CD8-positive, alpha-beta memory T cell (primary cell): ENCODE results near the gene ZNF831. TPM values are rescaled to one million over a fixed set of nuclear protein-coding genes. Genes with fewer than 3 reads are reported as not detected.

Experiments
- CTCF ChIA-PET: fragments of 350-600 bp; sonication (Branson Sonifier 250); formaldehyde crosslinking; loops from one replicate; lab custom pipeline; 2021; ENCODE audit warnings: antibody characterized with exemption; lab: Charles Lee
- POLR2A ChIA-PET: fragments of 350-600 bp; sonication (Branson Sonifier 250); formaldehyde crosslinking; loops from one replicate; lab custom pipeline; 2021; ENCODE audit warnings: antibody characterized with exemption; lab: Charles Lee
- DNase-seq, 5 donors: peaks; one replicate each; pipeline versions ENCODE4 v3.0.0 to v3.0.0-alpha.2; 2020 to 2022; ENCODE audit warnings: mixed read lengths in 1 of 5
- H3K27ac ChIP-seq: one replicate; pipeline ENCODE4 v1.7.0; 2013; ENCODE audit warnings: low read depth, mild to moderate bottlenecking, low read length, moderate library complexity
- H3K27me3 ChIP-seq: 2 replicates; pipeline ENCODE4 v1.7.0; 2013; ENCODE audit warnings: low read length, mild to moderate bottlenecking; ENCODE audit not compliant: insufficient read depth, poor library complexity, severe bottlenecking
- H3K36me3 ChIP-seq: 2 replicates; pipeline ENCODE4 v1.7.0; 2013; ENCODE audit warnings: mild to moderate bottlenecking, low read length, moderate library complexity; ENCODE audit not compliant: insufficient read depth
- H3K4me1 ChIP-seq: 2 replicates; pipeline ENCODE4 v1.7.0; 2013; ENCODE audit warnings: mild to moderate bottlenecking, low read length, moderate library complexity; ENCODE audit not compliant: insufficient read depth
- H3K4me3 ChIP-seq: 2 replicates; pipeline ENCODE4 v1.7.0; 2013; ENCODE audit warnings: mild to moderate bottlenecking, low read length
- H3K9me3 ChIP-seq: 2 replicates; pipeline ENCODE4 v1.7.0; 2013; ENCODE audit warnings: mild to moderate bottlenecking, low read length
- H3K27ac Mint-ChIP-seq, 8 donors: one replicate each; pipeline ENCODE4 v1.8.0; 2020 to 2021; ENCODE audit warnings: mixed read lengths in 8 of 8, mild to moderate bottlenecking in 6 of 8, inconsistent platforms in 3 of 8, moderate library complexity in 3 of 8
- H3K27me3 Mint-ChIP-seq, 2 donors: one replicate each; pipeline ENCODE4 v1.8.0; 2020 to 2021; ENCODE audit warnings: mixed read lengths in 2 of 2, mild to moderate bottlenecking in 1 of 2, moderate library complexity in 1 of 2
- H3K36me3 Mint-ChIP-seq, 3 donors: one replicate each; pipeline ENCODE4 v1.8.0; 2020 to 2021; ENCODE audit warnings: mixed read lengths in 3 of 3, inconsistent platforms in 1 of 3, mild to moderate bottlenecking in 1 of 3
- H3K4me1 Mint-ChIP-seq, 3 donors: one replicate each; pipeline ENCODE4 v1.8.0; 2020 to 2021; ENCODE audit warnings: mixed read lengths in 3 of 3, inconsistent platforms in 1 of 3, mild to moderate bottlenecking in 1 of 3
- H3K4me3 Mint-ChIP-seq, 7 donors: one replicate each; pipeline ENCODE4 v1.8.0; 2020 to 2021; ENCODE audit warnings: mixed read lengths in 7 of 7, mild to moderate bottlenecking in 6 of 7, moderate library complexity in 4 of 7, inconsistent platforms in 2 of 7
- H3K9me3 Mint-ChIP-seq, 5 donors: one replicate each; pipeline ENCODE4 v1.8.0; 2020 to 2022; ENCODE audit warnings: mixed read lengths in 5 of 5, mild to moderate bottlenecking in 3 of 5, moderate library complexity in 2 of 5, inconsistent platforms in 1 of 5
- polyA plus RNA-seq: library from polyadenylated mRNA; unstranded; fragments of 300-500 nt; fragmentation: Illumina TruSeq; gene quantifications from one replicate; pipeline ENCODE4 v1.2.3, GENCODE V29; 2021
- total RNA-seq, 2 experiments: library from RNA; stranded (reverse); gene quantifications; one replicate each; pipeline ENCODE4 v1.2.3, GENCODE V29; 2021

The ZNF831 gene
- total and polyA plus RNA-seq, 3 experiments from 2014 or later = 6.4 to 12.1 (median 6.9) TPM

- Mint-ChIP-seq H3K36me3 (no peaks in the 10 kb centered on the region), H3K27me3 (no peaks in the 10 kb centered on the region), H3K9me3 (no peaks in the 10 kb centered on the region), H3K4me3 (no peak overlapping the region), H3K4me1 (peaks cover 6 to 16% (median 9%) of the 10 kb centered on the region in 3 donors), H3K27ac (no peak overlapping the region)
- no peak for DNase-seq
- Histone ChIP-seq H3K4me3 (no peak overlapping the region), H3K4me1 (no peaks in the 10 kb centered on the region), H3K36me3 (no peaks in the 10 kb centered on the region), H3K9me3 (no peaks in the 10 kb centered on the region), H3K27ac (no peak overlapping the region), H3K27me3 (no peaks in the 10 kb centered on the region)
- ChIA-PET CTCF (no interaction called here), POLR2A (no interaction called here)
Observed at GRCh38 chr20:59131551-59132285, 31.9 kb upstream of the ZNF831 start.

- H3K4me3 Mint-ChIP-seq = no peak overlapping the region
- H3K4me1 ChIP-seq = no peaks in the 10 kb centered on the region
- H3K27me3 ChIP-seq = no peaks in the 10 kb centered on the region
- DNase-seq = no peak
- ChIA-PET CTCF (no interaction called here), POLR2A (no interaction called here)
- H3K36me3 Mint-ChIP-seq = no peaks in the 10 kb centered on the region
- no peak overlapping the region for H3K4me3 ChIP-seq
- H3K27ac Mint-ChIP-seq = peak overlapping the region in 1 of 8 donors; percentile 64
- H3K9me3 ChIP-seq = no peaks in the 10 kb centered on the region
- peaks cover 2 to 28% (median 10%) of the 10 kb centered on the region in 3 donors for H3K4me1 Mint-ChIP-seq
- no peaks in the 10 kb centered on the region for H3K27me3 Mint-ChIP-seq
- H3K27ac ChIP-seq = no peak overlapping the region
- no peaks in the 10 kb centered on the region for H3K9me3 Mint-ChIP-seq
- no peaks in the 10 kb centered on the region for H3K36me3 ChIP-seq
Observed at GRCh38 chr20:59134182-59134581, 29.4 kb upstream of the ZNF831 start.

GRCh38 chr20:59135093-59135492, 28.5 kb upstream of the ZNF831 start:
- no peaks in the 10 kb centered on the region for H3K27me3 Mint-ChIP-seq
- peaks cover 2% of the 10 kb centered on the region for H3K4me1 ChIP-seq
- H3K4me1 Mint-ChIP-seq = peaks cover 3 to 32% (median 15%) of the 10 kb centered on the region in 3 donors
- no peak overlapping the region for H3K27ac ChIP-seq
- H3K9me3 Mint-ChIP-seq = no peaks in the 10 kb centered on the region
- no peak overlapping the region for H3K27ac Mint-ChIP-seq
- DNase-seq = no peak
- H3K36me3 ChIP-seq = no peaks in the 10 kb centered on the region
- H3K27me3 ChIP-seq = no peaks in the 10 kb centered on the region
- ChIA-PET POLR2A (no interaction called here), CTCF (interaction anchor here (1.0 kb wide), 1 partner anchor 47 kb away, joined by 3 read pairs; no protein-coding TSS in a partner anchor)
- H3K36me3 Mint-ChIP-seq = no peaks in the 10 kb centered on the region
- H3K4me3 Mint-ChIP-seq = no peak overlapping the region
- no peaks in the 10 kb centered on the region for H3K9me3 ChIP-seq
- no peak overlapping the region for H3K4me3 ChIP-seq

GRCh38 chr20:59136027-59136426, 27.6 kb upstream of the ZNF831 start:
- H3K27ac ChIP-seq = no peak overlapping the region
- H3K36me3 Mint-ChIP-seq = no peaks in the 10 kb centered on the region
- no peak overlapping the region for H3K4me3 Mint-ChIP-seq
- no peaks in the 10 kb centered on the region for H3K36me3 ChIP-seq
- no peaks in the 10 kb centered on the region for H3K9me3 ChIP-seq
- H3K27ac Mint-ChIP-seq = no peak overlapping the region
- H3K27me3 Mint-ChIP-seq = no peaks in the 10 kb centered on the region
- POLR2A ChIA-PET = interaction anchor here (1.5 kb wide), 1 partner anchor 23 kb away, joined by 4 read pairs; no protein-coding TSS in a partner anchor
- peaks cover 8% of the 10 kb centered on the region for H3K4me1 ChIP-seq
- H3K4me3 ChIP-seq = no peak overlapping the region
- peaks cover 9 to 29% (median 18%) of the 10 kb centered on the region in 3 donors for H3K4me1 Mint-ChIP-seq
- H3K27me3 ChIP-seq = no peaks in the 10 kb centered on the region
- no peaks in the 10 kb centered on the region for H3K9me3 Mint-ChIP-seq
- no peak for DNase-seq
- CTCF ChIA-PET = interaction anchor here (0.6 to 1.4 kb wide), 3 partner anchors 12 to 93 kb away, joined by 3 read pairs; no protein-coding TSS in a partner anchor

GRCh38 chr20:59137532-59137931, 26.1 kb upstream of the ZNF831 start:
- ChIA-PET CTCF (interaction anchor here (1.4 kb wide), 1 partner anchor 14 kb away, joined by 3 read pairs; no protein-coding TSS in a partner anchor), POLR2A (no interaction called here)
- no peaks in the 10 kb centered on the region for H3K27me3 Mint-ChIP-seq

GRCh38 chr20:59138114-59138748, 25.4 kb upstream of the ZNF831 start:
- Mint-ChIP-seq H3K4me3 (peak overlapping the region in 1 of 7 donors; percentile 4), H3K27me3 (no peaks in the 10 kb centered on the region), H3K9me3 (no peaks in the 10 kb centered on the region), H3K4me1 (peaks cover 11 to 29% (median 18%) of the 10 kb centered on the region in 3 donors), H3K27ac (no peak overlapping the region), H3K36me3 (no peaks in the 10 kb centered on the region)
- Histone ChIP-seq H3K36me3 (no peaks in the 10 kb centered on the region), H3K9me3 (no peaks in the 10 kb centered on the region), H3K4me1 (peaks cover 8% of the 10 kb centered on the region), H3K27me3 (no peaks in the 10 kb centered on the region), H3K27ac (no peak overlapping the region), H3K4me3 (no peak overlapping the region)
- CTCF ChIA-PET = no interaction called here
- no peak for DNase-seq
- POLR2A ChIA-PET = no interaction called here

More at GRCh38 chr20:59137532-59137931, 26.1 kb upstream of the ZNF831 start:
- Histone ChIP-seq H3K36me3 (no peaks in the 10 kb centered on the region), H3K27me3 (no peaks in the 10 kb centered on the region), H3K4me3 (no peak overlapping the region), H3K27ac (no peak overlapping the region), H3K4me1 (peaks cover 8% of the 10 kb centered on the region), H3K9me3 (no peaks in the 10 kb centered on the region)
- Mint-ChIP-seq H3K4me1 (peaks cover 10 to 29% (median 18%) of the 10 kb centered on the region in 3 donors), H3K4me3 (no peak overlapping the region), H3K36me3 (no peaks in the 10 kb centered on the region), H3K9me3 (no peaks in the 10 kb centered on the region), H3K27ac (peak overlapping the region in 2 of 8 donors; percentile 6 to 15)
- DNase-seq = no peak

GRCh38 chr20:59139998-59140397, 23.6 kb upstream of the ZNF831 start:
- no peaks in the 10 kb centered on the region for H3K36me3 Mint-ChIP-seq
- no peaks in the 10 kb centered on the region for H3K9me3 ChIP-seq
- H3K9me3 Mint-ChIP-seq = no peaks in the 10 kb centered on the region
- DNase-seq = no peak
- peaks cover 22% of the 10 kb centered on the region for H3K4me1 ChIP-seq
- no peak overlapping the region for H3K4me3 ChIP-seq
- peak overlapping the region in 5 of 8 donors; percentile 34 to 83 (median 50) for H3K27ac Mint-ChIP-seq
- no peaks in the 10 kb centered on the region for H3K27me3 ChIP-seq
- peaks cover 28 to 43% (median 32%) of the 10 kb centered on the region in 3 donors for H3K4me1 Mint-ChIP-seq
- H3K27me3 Mint-ChIP-seq = no peaks in the 10 kb centered on the region
- H3K27ac ChIP-seq = no peak overlapping the region
- CTCF ChIA-PET = no interaction called here
- no peaks in the 10 kb centered on the region for H3K36me3 ChIP-seq
- H3K4me3 Mint-ChIP-seq = no peak overlapping the region
- POLR2A ChIA-PET = no interaction called here
